Muscle of leg (tissue), 16 donors: ENCODE results near the gene PHF19. TPM values are rescaled to one million over a fixed set of nuclear protein-coding genes. Genes with fewer than 3 reads are reported as not detected.

Experiments used
- DNase-seq: peaks from one replicate; pipeline ENCODE4 v3.0.0; 2013
- H3K27ac ChIP-seq: one replicate; pipeline ENCODE4 v1.5.1; 2013; ENCODE audit warnings: mild to moderate bottlenecking, low read length, control low read depth
- H3K27me3 ChIP-seq: one replicate; pipeline ENCODE4 v1.6.1; 2013; ENCODE audit warnings: low read length; ENCODE audit not compliant: control insufficient read depth, insufficient read depth
- H3K36me3 ChIP-seq: one replicate; pipeline ENCODE4 v1.6.1; 2013; ENCODE audit warnings: low read length; ENCODE audit not compliant: control insufficient read depth, insufficient read depth
- H3K4me1 ChIP-seq: one replicate; pipeline ENCODE4 v1.6.1; 2013; ENCODE audit warnings: low read length; ENCODE audit not compliant: control insufficient read depth, insufficient read depth
- H3K4me3 ChIP-seq: one replicate; pipeline ENCODE4 v1.5.1; 2013; ENCODE audit warnings: low read length, control low read depth
- H3K9me3 ChIP-seq: replicated peaks from 2 replicates; pipeline ENCODE4 v1.6.1; 2013; ENCODE audit warnings: low read depth, low read length; ENCODE audit not compliant: control insufficient read depth
- WGBS: methylation state at CpG from one replicate; pipeline ENCODE4 v1.1.5; 2013; ENCODE audit warnings: missing lambda C conversion rate; ENCODE audit not compliant: insufficient coverage; 5-methylcytosine and 5-hydroxymethylcytosine counted together
- long read RNA-seq, 11 donors: transcript quantifications; one replicate each; lab custom pipeline, GENCODE V29; 2026
- polyA plus RNA-seq, 8 donors: library from polyadenylated mRNA; unstranded; fragments of 120-200 nt; gene quantifications; one replicate each; pipeline versions ENCODE4 v1.2.1 to v1.2.3, GENCODE V29; 2013; ENCODE audit warnings: inconsistent platforms in 1 of 8, low replicate concordance in 1 of 8; ENCODE audit not compliant: insufficient read length in 8 of 8, insufficient read depth in 1 of 8
- total RNA-seq: library from RNA; stranded (reverse); fragments of 120-200 nt; gene quantifications from one replicate; pipeline ENCODE4 v1.2.4, GENCODE V29; 2013

PHF19 gene
- total RNA-seq (33.5 TPM), polyA plus RNA-seq (10 to 100 TPM; 31.5 to 41.0 (median 38.5) TPM)
- long read RNA-seq, donor 1, full-length matches to known transcripts, result 7 of 7 reads
- long read RNA-seq, donor 1, partial matches to known transcripts, result 0 of 7 reads
- long read RNA-seq, donor 1, other reads (novel, unspliced or antisense), result 0 of 7 reads
- long read RNA-seq, donor 2, partial matches to known transcripts, result 0 of 1 reads
- long read RNA-seq, donor 2, other reads (novel, unspliced or antisense), result 0 of 1 reads
- long read RNA-seq, donor 3, full-length matches to known transcripts, result 9 of 9 reads
- long read RNA-seq, donor 3, partial matches to known transcripts, result 0 of 9 reads
- long read RNA-seq, donor 3, other reads (novel, unspliced or antisense), result 0 of 9 reads
- long read RNA-seq, donor 4, full-length matches to known transcripts, result 2 of 2 reads
- long read RNA-seq, donor 4, partial matches to known transcripts, result 0 of 2 reads
- long read RNA-seq, donor 4, other reads (novel, unspliced or antisense), result 0 of 2 reads
- long read RNA-seq, donor 5, full-length matches to known transcripts, result 11 of 11 reads
- long read RNA-seq, donor 5, partial matches to known transcripts, result 0 of 11 reads
- long read RNA-seq, donor 5, other reads (novel, unspliced or antisense), result 0 of 11 reads
- long read RNA-seq, donor 6, full-length matches to known transcripts, result 10 of 10 reads
- long read RNA-seq, donor 6, partial matches to known transcripts, result 0 of 10 reads
- long read RNA-seq, donor 6, other reads (novel, unspliced or antisense), result 0 of 10 reads
- long read RNA-seq, donor 7, full-length matches to known transcripts, result 1 of 1 reads
- long read RNA-seq, donor 7, partial matches to known transcripts, result 0 of 1 reads
- long read RNA-seq, donor 7, other reads (novel, unspliced or antisense), result 0 of 1 reads
- long read RNA-seq, donor 8, partial matches to known transcripts, result 0 of 3 reads
- long read RNA-seq, donor 8, other reads (novel, unspliced or antisense), result 0 of 3 reads
- long read RNA-seq, donor 9, partial matches to known transcripts, result 0 of 4 reads
- long read RNA-seq, donor 9, other reads (novel, unspliced or antisense), result 0 of 4 reads
- long read RNA-seq, donor 10, partial matches to known transcripts, result 0 of 8 reads
- long read RNA-seq, donor 10, other reads (novel, unspliced or antisense), result 0 of 8 reads
- long read RNA-seq, donor 11, full-length matches to known transcripts, result 6 of 6 reads
- long read RNA-seq, donor 11, partial matches to known transcripts, result 0 of 6 reads
- long read RNA-seq, donor 11, other reads (novel, unspliced or antisense), result 0 of 6 reads

- peak within 1 kb of the TSS; percentile 92 for H3K27ac ChIP-seq
- under 1% methylated on average over 13 of the region's 45 CpGs for WGBS
- no peaks in the 10 kb centered on the region for H3K9me3 ChIP-seq
- peaks cover 3% of the 10 kb centered on the region for H3K27me3 ChIP-seq
- H3K36me3 ChIP-seq, result peaks cover 19% of the 10 kb centered on the region
- H3K4me3 ChIP-seq, result peak within 1 kb of the TSS; percentile 80
- peak; percentile 63 for DNase-seq
- peaks cover 19% of the 10 kb centered on the region for H3K4me1 ChIP-seq
These were observed at the start of gene PHF19 for GRCh38 chr9:120876842-120877240. PHF19 (minus strand) TSS chr9:120877188; CDS start chr9:120874741, 2,447 bp downstream.

GRCh38 chr9:120926397-120926928 lies 49.5 kb upstream of the PHF19 start, which contains the start of gene TRAF1:
TRAF1 (minus strand) TSS chr9:120926796; CDS start chr9:120926075, 721 bp downstream.
- Histone ChIP-seq H3K4me3 (no peak within 1 kb of the TSS), H3K4me1 (peaks cover 20% of the 10 kb centered on the region), H3K27me3 (no peaks in the 10 kb centered on the region), H3K9me3 (no peaks in the 10 kb centered on the region), H3K36me3 (no peaks in the 10 kb centered on the region), H3K27ac (no peak within 1 kb of the TSS)
- 77% methylated on average over 4 of the region's 6 CpGs for WGBS
- DNase-seq, result no peak

- 74% methylated on average over 6 of the region's 13 CpGs for WGBS
- Histone ChIP-seq H3K4me1 (peaks cover 16% of the 10 kb centered on the region), H3K27ac (no peak overlapping the region), H3K27me3 (no peaks in the 10 kb centered on the region), H3K4me3 (no peak overlapping the region), H3K9me3 (no peaks in the 10 kb centered on the region), H3K36me3 (no peaks in the 10 kb centered on the region)
- DNase-seq, result no peak
These were observed 48.8 kb upstream of the PHF19 start for GRCh38 chr9:120925535-120926396.

GRCh38 chr9:120924698-120925534 lies 47.9 kb upstream of the PHF19 start:
- 74% methylated on average over 6 of the region's 11 CpGs for WGBS
- Histone ChIP-seq H3K36me3 (no peaks in the 10 kb centered on the region), H3K4me3 (no peak overlapping the region), H3K4me1 (peaks cover 22% of the 10 kb centered on the region), H3K27me3 (no peaks in the 10 kb centered on the region), H3K27ac (no peak overlapping the region), H3K9me3 (no peaks in the 10 kb centered on the region)
- DNase-seq, result no peak

- no peak overlapping the region for H3K4me3 ChIP-seq
- no peaks in the 10 kb centered on the region for H3K36me3 ChIP-seq
- 88% methylated on average over 7 of the region's 11 CpGs for WGBS
- no peak overlapping the region for H3K27ac ChIP-seq
- H3K27me3 ChIP-seq, result no peaks in the 10 kb centered on the region
- no peaks in the 10 kb centered on the region for H3K9me3 ChIP-seq
- H3K4me1 ChIP-seq, result peaks cover 29% of the 10 kb centered on the region
- no peak for DNase-seq
These were observed 46.8 kb upstream of the PHF19 start for GRCh38 chr9:120923620-120924328.

GRCh38 chr9:120922404-120923195 lies 45.6 kb upstream of the PHF19 start:
- no peaks in the 10 kb centered on the region for H3K27me3 ChIP-seq
- H3K4me1 ChIP-seq, result peaks cover 27% of the 10 kb centered on the region
- DNase-seq, result no peak
- no peaks in the 10 kb centered on the region for H3K9me3 ChIP-seq
- H3K36me3 ChIP-seq, result no peaks in the 10 kb centered on the region
- no CpG with 5 or more reads among the region's 7 CpGs for WGBS
- no peak overlapping the region for H3K27ac ChIP-seq
- no peak overlapping the region for H3K4me3 ChIP-seq

GRCh38 chr9:120921661-120922181 lies 44.7 kb upstream of the PHF19 start:
- H3K36me3 ChIP-seq, result no peaks in the 10 kb centered on the region
- peak; percentile 43 for DNase-seq
- no peaks in the 10 kb centered on the region for H3K27me3 ChIP-seq
- H3K9me3 ChIP-seq, result no peaks in the 10 kb centered on the region
- no peak overlapping the region for H3K27ac ChIP-seq
- peaks cover 30% of the 10 kb centered on the region for H3K4me1 ChIP-seq
- WGBS, result 35% methylated on average over 4 of the region's 8 CpGs
- H3K4me3 ChIP-seq, result no peak overlapping the region
